GM19043 (cell line): ENCODE results near the gene CRTC3.

Experiments used
- ATAC-seq: cut with Tn5 transposase; IDR thresholded peaks from one replicate; pipeline ENCODE4 v1.9.1; 2021; ENCODE audit warnings: low read depth; ENCODE audit not compliant: unreplicated experiment

The CRTC3 gene

GRCh38 chr15:90691369-90691768 lies 161.6 kb downstream of the CRTC3 start:
- no peak for ATAC-seq

GRCh38 chr15:90691982-90692773 lies 162.5 kb downstream of the CRTC3 start:
- ATAC-seq: peak; percentile 68
